GM18907 (cell line): ENCODE measurements around the gene GLRX5.

Experiments used
- ATAC-seq: cut with Tn5 transposase; IDR thresholded peaks from one replicate; pipeline ENCODE4 v1.9.1; 2021; ENCODE audit warnings: mild to moderate bottlenecking, moderate library complexity; ENCODE audit not compliant: unreplicated experiment

Gene GLRX5

DNA sequence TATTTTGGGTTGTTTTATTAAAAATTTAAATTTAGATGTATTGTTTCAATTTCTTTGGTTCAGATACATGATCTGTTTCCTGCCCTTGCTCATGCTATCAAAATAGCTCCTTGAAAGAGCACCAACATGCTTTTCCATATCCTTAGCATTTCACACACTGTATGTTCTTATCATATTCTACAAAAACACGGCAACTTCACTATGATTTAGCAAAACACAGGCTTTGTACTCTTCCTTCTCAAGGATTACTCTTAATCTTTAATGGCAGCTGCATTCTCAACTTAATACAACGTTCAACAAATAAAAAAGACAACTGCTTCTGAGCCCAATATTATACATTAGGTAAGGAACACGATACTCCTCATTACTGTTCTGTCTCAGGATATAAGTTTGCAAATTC, 2.9 kb upstream of the GLRX5 start:
- no peak for ATAC-seq

DNA sequence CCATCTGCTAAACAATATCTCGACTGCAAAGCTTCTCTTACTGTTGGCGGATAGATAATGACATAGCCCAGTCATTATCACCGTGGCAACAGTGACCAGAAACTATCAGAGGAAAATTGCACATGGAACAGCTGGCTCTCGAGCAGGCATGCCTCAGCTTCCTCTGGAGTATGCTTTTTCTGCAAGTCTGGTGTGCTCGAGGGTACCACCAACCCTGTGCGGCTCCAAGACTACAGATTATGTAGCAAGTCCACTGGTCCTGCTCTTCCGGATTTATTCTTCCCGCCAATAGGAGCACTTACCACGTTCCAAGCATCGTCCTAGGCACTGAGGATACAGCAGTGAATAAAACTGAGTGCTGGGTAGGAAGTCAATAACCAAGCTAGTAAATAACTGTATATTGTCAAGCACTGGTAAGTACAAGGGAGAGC, 1.4 kb upstream of the GLRX5 start:
- no peak for ATAC-seq

DNA sequence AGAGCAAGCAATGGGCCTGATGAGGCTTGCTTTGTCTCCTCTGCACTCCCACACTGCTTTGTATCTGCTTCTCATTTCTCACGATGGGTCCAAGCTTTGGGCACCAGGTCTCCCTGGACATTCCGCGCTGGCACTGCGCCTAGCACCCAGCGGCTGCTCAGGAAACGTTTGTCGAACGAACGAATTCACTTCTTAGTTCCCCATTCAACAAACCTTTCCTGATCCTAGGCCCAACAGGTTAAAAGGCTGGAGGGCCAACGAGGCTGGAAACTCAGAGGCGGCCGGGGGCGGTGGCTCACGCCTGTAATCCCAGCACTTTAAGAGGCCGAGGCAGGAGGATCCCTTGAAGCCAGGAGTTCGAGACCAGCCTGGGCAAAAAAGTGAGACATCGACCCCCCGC, 1.0 kb upstream of the GLRX5 start:
- ATAC-seq, result no peak

DNA sequence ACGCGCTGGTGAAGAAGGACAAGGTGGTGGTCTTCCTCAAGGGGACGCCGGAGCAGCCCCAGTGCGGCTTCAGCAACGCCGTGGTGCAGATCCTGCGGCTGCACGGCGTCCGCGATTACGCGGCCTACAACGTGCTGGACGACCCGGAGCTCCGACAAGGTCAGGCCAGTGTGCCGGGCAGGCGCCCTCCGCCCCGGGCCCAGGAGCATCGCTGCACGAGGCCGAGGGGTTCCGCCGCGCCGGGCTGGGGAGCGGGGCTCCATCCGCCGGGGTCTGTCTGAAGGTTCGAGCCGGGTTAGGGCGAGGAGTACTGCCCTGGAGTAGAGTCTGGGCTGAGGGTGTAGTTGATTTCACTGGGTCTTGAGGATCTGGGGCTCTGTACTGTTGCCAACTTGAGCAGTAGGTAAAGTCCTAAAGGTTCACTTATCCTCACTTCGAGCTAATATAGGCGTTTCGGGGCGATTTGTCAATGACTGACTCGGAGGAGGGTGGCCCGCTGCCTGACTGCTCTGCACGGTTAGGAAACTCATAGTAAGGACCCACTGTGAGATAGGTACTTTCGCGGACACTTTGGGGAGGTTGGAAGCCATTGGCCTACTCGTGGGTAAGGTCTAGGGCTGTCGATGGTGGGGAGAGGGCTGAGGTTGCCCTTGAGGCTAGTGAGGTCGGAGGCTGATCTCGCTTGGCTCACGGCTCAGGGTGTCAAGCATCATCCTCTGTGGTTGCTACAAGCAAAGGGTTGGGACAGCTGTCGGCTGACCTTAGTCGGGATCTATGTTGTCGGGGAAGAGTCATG, 574 bp downstream of the GLRX5 start:
- ATAC-seq, result peak; percentile 5

DNA sequence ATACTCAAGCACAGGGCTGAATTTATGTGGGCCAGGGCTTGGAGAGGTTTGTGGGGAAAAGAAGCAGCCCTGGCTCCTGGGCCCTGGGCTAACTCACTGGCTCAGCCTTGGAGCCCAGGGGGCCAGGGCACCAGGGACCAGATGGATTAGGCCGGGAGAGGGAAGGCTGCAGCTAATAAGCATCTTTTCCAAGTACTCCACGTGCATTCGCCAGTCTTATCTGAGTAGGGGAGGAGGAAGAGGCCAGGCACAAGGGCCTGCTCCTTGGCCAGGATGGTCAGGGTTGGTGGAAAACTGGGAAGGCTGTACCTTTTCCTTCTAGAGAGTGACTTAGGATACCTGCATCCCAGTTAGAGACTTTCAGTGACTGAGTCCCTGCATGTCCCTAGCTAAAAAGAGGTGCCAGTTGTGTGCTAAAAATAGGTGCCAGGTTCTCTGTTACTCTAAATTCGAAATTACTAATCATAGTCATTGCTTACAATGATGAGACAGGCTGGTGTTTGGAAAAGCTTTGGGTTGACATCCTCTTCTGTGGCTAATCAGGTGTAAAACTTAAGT, 1.3 kb downstream of the GLRX5 start:
- ATAC-seq, result no peak

DNA sequence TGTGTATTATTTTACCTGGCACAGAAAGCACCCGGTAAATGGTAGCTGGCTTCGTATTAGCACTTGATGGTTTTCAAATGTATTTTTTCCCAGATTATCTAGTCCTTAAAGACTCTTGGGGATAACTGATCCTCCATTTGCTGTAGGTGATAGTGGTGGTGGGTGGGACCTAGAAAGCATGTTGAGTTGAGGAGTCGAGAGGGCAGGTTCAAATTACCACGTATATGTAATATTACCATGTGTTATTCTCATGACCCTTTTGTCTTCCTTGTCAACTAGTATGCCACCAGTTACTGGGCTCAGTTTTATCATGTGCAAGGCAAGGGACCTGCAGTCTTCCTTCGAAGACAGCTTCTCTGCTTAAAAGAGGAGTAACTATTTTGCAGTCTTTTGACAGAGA, 1.8 kb downstream of the GLRX5 start:
- ATAC-seq, result no peak

DNA sequence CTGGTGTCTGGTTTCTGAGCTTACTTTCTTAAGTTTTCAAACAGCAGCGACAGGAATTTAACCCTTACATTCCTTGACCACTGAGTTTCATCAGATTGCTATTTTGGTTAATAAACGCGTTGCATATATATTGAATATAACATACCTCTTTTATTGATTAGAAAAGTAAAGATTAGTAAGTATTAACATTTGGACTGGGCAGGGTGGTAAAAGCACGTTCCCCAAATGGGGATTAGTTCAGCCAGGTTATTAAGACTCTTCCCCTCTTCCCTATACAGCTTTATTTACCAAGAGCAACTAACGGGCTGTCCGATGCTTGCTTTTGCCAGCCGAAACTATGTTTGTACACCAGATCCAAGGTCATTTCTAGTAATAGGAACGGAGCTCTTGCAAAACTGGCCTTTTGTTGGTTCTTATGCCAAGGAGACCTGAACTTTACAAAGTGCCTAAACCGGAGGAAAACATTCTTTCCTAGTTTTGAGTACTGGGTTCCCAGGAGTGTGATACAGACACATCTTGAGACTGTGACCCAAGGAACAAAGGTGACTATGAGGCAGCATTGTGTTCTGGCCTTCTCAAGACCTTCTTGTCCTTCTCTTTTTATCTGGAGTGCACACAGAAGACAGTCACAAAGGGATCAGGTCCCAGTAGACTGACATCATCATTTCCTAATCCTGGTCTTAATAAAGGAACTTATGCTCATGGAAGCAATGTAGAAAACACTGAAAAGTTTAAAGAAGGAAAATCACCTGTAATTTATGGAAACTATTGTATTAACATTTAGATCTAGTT, 2.6 kb downstream of the GLRX5 start:
- no peak for ATAC-seq

DNA sequence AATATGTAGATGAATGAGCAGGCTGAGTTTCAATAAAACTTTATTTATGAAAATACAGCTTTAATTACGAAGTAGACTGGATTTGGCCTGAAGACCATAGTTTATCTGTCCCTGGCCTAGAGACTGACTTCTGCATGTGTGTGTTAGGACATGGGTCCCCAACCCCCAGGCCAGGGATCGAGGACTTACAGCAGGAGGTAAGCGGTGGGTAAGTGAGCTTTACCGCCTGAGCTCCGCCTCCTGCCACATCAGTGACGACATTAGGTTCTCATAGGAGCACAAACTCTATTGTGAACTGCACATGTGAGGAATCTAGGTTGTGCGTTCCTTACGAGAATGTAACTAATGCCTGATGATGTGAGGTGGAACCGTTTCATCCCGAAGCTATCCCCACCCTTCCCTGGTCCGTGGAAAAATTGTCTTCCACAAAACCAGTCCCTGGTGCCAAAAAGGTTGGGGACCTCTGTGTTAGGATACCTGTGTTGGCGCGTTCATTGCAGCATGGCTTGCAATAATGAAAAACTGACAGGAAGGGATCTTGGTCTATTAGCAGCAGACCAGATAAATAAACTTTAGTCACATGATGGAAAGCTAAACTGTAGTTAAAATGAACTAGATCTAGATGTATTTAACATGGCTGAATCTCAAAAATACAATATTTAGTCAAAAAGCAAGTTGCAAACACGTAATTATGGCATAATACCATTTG, 4.1 kb downstream of the GLRX5 start:
- ATAC-seq, result no peak

DNA sequence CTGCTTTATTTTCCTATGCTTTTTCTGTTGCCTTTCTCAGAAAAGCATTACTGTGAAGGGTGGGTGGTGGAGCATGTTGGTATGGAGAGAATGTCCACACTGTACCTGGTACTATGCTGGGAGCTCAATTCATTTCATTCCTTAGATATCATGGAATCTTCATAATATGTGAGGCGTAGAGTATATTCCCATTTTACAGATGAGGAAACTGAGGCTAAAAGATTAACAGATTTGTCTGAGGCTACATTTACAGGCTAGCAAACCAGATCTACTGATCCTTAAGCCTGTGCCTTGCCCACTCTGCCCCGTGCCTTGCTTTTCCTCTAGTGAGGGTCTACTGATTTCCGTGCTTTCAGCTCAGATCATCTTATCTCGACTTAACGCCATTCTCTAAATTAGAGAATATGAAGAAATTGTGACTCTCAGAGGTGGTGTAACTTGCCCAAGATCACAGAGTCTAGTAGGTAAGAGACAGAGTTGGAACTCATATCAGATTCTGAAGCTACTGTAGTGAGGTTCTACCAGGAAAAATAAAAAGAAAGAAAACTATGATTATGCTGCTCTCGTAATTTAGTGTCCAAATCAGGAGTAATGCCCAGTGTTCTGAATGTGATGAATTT, 5.5 kb downstream of the GLRX5 start:
- no peak for ATAC-seq

DNA sequence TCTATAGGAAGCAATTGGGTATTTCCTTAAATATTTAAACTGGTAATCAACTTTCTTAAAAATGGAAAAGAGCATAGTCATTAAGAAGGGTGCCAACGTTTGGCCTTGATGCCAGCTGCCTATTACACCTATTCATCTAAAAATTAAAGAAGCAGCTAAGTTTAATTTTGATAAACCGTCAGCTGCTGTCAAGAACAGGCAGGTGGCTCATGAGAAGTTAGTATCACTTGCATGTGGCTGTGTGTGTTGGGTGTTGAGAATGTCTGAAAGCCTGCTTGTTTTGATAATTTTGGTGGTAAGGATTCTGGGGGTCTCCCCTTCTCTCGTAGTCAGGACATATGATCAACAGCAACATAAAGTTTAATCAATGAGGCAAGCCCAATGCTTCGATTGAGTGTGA, 6.5 kb downstream of the GLRX5 start:
- ATAC-seq, result no peak

DNA sequence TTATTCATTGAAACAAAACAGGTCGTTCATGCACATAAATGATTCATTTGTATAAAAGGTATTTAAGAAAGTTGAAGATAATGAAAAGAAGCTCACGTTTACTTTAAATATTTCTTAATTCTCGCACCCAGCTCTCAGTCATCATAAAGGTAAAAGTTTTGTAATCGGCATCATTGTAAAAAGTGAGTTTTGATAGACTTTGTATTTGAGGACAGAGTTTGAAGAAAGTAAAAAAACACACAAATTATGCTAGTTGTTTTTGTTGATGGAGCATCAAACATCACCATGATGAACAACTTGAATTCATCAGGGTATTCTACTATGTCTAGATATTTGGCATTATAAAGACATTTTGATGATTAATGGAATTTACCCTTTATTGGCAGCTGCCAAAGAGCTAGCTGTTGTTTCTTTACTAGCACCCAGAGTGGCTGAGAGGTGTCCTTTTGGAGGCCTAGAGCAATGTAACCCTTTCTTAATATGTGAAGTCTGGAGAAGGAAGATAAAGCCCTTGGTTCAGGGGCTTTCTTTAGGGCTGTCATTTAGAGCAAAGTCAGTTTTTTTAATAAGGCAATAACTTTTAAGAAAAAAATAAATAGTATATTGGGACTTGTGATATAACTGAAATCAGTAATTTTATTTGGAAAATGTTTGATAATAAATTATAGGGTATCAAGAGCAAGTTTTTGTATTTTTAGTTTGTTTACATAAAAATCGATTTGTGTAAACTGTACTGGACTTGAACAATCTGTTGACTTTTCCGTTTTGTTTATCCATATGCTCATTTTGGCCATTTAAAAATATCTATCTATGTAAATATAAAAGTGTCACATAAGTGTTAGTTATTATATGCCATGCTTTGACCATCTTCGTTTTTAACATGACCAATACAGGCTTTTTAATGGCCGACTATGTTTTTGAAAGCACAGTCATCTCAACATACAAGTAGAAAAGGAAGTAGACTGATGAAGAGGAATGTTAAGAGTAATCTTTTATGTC, 7.4 kb downstream of the GLRX5 start:
- no peak for ATAC-seq

DNA sequence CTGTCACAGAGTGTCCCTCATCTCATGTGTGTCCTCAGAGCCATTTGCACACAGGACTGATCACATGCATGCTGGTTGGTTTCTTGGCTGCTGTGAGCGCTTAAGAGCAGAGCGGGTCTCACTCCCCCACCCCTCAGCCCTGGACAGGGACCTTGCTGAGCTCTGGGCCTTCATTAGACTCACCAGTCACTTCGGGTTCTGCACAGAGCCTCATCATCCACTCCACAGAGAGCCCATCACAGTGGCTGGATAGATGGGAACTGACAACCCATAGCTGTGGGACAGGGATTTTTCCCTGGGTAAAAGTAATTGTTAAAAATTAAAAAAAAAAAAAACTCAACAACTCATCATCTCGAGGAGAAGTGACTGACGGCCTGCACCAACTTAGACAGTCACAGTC, 8.2 kb downstream of the GLRX5 start:
- ATAC-seq, result no peak

DNA sequence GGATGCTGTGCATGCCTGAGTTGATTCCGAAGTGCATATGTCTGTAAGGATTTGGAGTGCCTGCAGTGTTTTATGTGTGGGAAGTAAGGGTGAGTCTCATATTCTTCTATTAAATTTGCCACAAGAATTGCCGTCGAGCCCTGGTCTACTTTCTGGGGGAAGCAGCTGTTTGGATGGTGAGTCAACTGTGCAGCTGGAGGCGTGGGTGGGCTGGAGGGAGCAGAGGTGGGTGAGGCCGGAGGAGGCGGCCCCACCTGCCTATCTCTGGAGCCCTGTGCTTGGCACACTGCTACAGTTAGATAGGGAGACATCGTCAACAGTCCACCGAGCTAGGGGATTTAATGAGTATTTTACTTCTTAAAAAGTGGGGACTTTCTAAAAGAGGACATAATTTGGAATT, 9.7 kb downstream of the GLRX5 start:
- ATAC-seq, result no peak

DNA sequence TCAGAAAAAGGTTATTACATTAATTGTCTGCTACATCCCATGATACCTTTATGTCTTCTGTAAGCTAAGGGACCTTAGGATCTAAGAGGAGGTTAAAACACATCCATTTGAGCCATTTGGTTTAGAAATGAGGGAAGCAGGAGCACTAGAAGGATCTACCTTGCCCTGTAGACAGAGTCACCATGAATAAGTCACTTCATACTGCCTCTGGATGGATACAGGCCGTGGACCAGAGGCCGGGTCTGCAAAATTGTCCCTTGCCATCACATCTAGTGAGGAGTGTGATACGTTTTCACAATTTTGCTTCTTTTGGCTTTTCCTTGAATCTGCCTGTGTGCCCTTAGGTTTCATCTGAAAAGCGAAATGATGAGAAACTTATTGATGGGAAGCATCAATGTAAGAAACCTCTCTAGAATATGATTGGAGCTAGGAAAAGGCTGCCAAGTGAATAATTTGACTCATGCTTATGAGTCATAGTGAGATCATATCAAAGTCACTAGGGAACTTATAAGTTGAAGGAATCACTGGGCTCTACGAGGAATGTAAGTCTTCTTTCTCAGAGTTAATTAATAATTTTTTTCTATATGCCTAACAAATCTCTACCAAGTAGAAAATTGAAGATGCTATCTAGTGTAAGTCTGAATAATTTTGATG, 10.8 kb downstream of the GLRX5 start:
- no peak for ATAC-seq

DNA sequence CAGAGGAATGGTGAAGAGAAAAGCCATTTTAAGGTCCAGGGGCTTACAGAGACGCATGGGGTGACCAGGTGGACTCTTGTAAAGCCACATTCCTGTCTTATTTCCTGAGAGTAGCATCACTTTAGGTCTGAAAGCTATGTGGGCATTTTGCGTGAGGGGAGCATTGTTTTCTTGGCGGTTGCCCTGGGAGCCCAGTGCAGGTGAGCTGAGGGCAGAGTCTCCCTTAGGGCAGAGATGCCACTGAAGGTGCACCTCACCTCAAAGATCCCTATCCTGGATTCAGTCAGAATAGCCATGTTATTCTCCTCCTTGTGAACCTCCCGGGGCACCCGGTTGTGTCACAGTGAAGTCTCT, 12.4 kb downstream of the GLRX5 start:
- no peak for ATAC-seq

DNA sequence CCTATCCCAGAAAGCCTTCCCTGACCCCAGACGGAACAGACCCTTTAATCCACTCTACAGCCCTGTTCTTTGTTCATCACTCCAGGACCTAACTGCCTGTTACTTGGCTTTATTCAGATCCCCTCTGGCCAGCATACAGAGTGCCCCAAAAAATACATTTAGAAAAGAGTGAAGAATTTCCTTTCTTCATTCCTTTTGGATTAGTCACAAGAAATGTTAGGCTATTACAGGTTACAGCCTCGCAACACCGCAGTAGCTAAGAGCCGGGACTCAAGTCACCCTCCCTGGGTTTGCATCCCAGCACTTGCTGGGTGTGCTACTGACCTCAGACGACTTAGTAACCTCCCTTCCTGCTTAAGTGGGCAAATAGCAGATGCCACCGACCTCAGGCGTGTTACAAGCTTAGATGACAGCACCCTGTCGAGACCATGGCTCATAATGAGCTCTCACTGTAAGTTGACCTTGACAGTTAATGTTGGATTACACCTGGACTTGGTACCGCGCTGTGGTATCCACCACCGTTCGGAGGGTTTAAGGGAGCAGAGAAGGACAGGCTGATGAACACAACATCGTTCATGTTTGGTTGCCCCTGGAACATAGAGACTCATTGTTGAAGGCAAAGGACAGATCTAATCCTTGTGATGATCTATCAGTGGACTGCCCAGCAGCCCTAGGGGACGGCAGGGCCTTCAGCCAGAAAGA, 12.9 kb downstream of the GLRX5 start:
- ATAC-seq, result no peak

DNA sequence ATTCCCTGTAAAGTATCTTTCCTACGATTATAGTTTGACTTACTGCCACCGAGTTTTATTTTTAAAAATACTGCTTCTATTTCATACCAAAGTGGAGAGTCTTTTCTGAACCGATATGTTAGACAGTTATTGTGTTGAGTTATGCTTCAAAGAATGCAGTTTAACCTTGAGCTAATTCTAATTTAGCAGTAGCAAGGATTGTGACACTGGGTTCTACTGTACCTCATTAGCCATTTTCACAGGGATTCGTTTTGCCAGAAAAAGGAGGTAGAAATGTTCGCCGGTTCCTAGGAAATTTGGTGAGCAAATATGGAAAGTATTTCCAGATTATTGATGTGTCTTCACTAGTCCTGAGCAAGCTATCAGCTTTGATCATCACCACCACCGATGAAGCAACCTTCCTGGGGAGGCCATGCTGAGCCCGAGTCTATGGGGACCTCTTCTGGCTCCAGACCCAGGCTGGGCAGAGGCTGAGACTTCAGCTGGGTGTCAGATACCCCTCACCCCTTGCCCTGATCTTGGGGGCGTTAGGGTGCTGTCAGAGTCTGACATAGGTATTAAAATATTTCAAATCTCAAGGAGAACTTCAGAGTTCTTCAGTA, 13.6 kb downstream of the GLRX5 start:
- no peak for ATAC-seq
